DND-41 (cell line): ENCODE measurements around the gene POTEG.
"Not testable (repeated sequence)": the region's sequence is repeated elsewhere in the genome, so short reads cannot be mapped to it uniquely, and the experiment has no call there.

Experiments
- ATAC-seq: fragments of 200-7000 bp; cut with Tn5 transposase; 3 replicates; pipeline ENCODE4 v1.9.1; 2021; ENCODE audit warnings: low read depth; ENCODE audit not compliant: insufficient read depth
- DNase-seq: peaks from one replicate; pipeline ENCODE4 v3.0.0-alpha.2; 2020
- H2AFZ ChIP-seq: 2 replicates; pipeline ENCODE4 v1.6.0; 2012; ENCODE audit warnings: low read depth, low read length
- H3K27ac ChIP-seq: 2 replicates; pipeline ENCODE4 v1.5.1; 2012; ENCODE audit warnings: low read length, inconsistent platforms
- H3K27me3 ChIP-seq: fragments of 200-600 bp; sonication (generic); 2 replicates; pipeline ENCODE4 v1.6.0; 2012; ENCODE audit warnings: low read length, mild to moderate bottlenecking, inconsistent platforms; ENCODE audit not compliant: insufficient read depth, poor library complexity
- H3K36me3 ChIP-seq: 2 replicates; pipeline ENCODE4 v1.5.1; 2012; ENCODE audit warnings: low read length, inconsistent platforms; ENCODE audit not compliant: insufficient read depth
- H3K4me1 ChIP-seq: 2 replicates; pipeline ENCODE4 v1.5.1; 2012; ENCODE audit warnings: mild to moderate bottlenecking, low read length; ENCODE audit not compliant: insufficient read depth
- H3K4me2 ChIP-seq: 2 replicates; pipeline ENCODE4 v1.6.0; 2012; ENCODE audit warnings: mild to moderate bottlenecking, moderate library complexity, low read length, inconsistent platforms; ENCODE audit not compliant: insufficient read depth
- H3K4me3 ChIP-seq, 2 experiments: fragments of 200-600 bp in 1 of 2; shearing (Covaris generic) in 1 of 2; 2 replicates each; pipeline ENCODE4 v1.5.1; 2012 to 2016; ENCODE audit warnings: inconsistent platforms in 2 of 2, low read length in 2 of 2, mild to moderate bottlenecking in 2 of 2, low read depth in 1 of 2, moderate library complexity in 1 of 2
- H3K79me2 ChIP-seq: 2 replicates; pipeline ENCODE4 v1.6.0; 2012; ENCODE audit warnings: low read length, inconsistent platforms; ENCODE audit not compliant: insufficient read depth
- H3K9ac ChIP-seq: 2 replicates; pipeline ENCODE4 v1.6.0; 2012; ENCODE audit warnings: low read depth, mild to moderate bottlenecking, inconsistent platforms, low read length, moderate library complexity
- H3K9me3 ChIP-seq: 2 replicates; pipeline ENCODE4 v1.5.1; 2012; ENCODE audit warnings: low read length, moderate library complexity, mild to moderate bottlenecking, inconsistent platforms; ENCODE audit not compliant: insufficient read depth, severe bottlenecking
- H4K20me1 ChIP-seq: 2 replicates; pipeline ENCODE4 v1.6.0; 2012; ENCODE audit warnings: low read length; ENCODE audit not compliant: insufficient read depth

The POTEG gene

GRCh38 chr14:19388741-19389140 is 45.4 kb downstream of the POTEG start:
- not testable (repeated sequence) for H3K4me1 ChIP-seq, H3K9ac ChIP-seq, H2AFZ ChIP-seq, H3K4me3 ChIP-seq, H3K79me2 ChIP-seq, DNase-seq, ATAC-seq, H3K27ac ChIP-seq, H3K27me3 ChIP-seq, H3K9me3 ChIP-seq, H3K4me2 ChIP-seq, H4K20me1 ChIP-seq, H3K36me3 ChIP-seq

GRCh38 chr14:19386996-19387395 is 47.1 kb downstream of the POTEG start:
- ATAC-seq, H3K9ac ChIP-seq, H4K20me1 ChIP-seq, H3K36me3 ChIP-seq, H3K4me3 ChIP-seq, H3K4me1 ChIP-seq, H2AFZ ChIP-seq, H3K4me2 ChIP-seq, H3K27me3 ChIP-seq, H3K9me3 ChIP-seq, H3K79me2 ChIP-seq, DNase-seq, H3K27ac ChIP-seq: not testable (repeated sequence)

GRCh38 chr14:19386309-19386708 is 47.8 kb downstream of the POTEG start:
- not testable (repeated sequence) for H2AFZ ChIP-seq, DNase-seq, H3K79me2 ChIP-seq, H3K27ac ChIP-seq, H3K9me3 ChIP-seq, H3K36me3 ChIP-seq, H4K20me1 ChIP-seq, H3K4me2 ChIP-seq, H3K9ac ChIP-seq, H3K27me3 ChIP-seq, H3K4me1 ChIP-seq, H3K4me3 ChIP-seq, ATAC-seq

- not testable (repeated sequence) for H3K4me3 ChIP-seq, H2AFZ ChIP-seq, ATAC-seq, H3K4me2 ChIP-seq, H3K9ac ChIP-seq, DNase-seq, H3K36me3 ChIP-seq, H3K27me3 ChIP-seq, H3K27ac ChIP-seq, H3K9me3 ChIP-seq, H3K79me2 ChIP-seq, H3K4me1 ChIP-seq, H4K20me1 ChIP-seq
Measured at GRCh38 chr14:19384088-19384781, 49.9 kb downstream of the POTEG start.

GRCh38 chr14:19383008-19383584 is 51.0 kb downstream of the POTEG start:
- not testable (repeated sequence) for ATAC-seq, H3K9ac ChIP-seq, H3K4me3 ChIP-seq, DNase-seq, H2AFZ ChIP-seq, H3K4me1 ChIP-seq, H3K27me3 ChIP-seq, H3K4me2 ChIP-seq, H3K27ac ChIP-seq, H4K20me1 ChIP-seq, H3K9me3 ChIP-seq, H3K36me3 ChIP-seq, H3K79me2 ChIP-seq

GRCh38 chr14:19380137-19380536 is 54.0 kb downstream of the POTEG start:
- not testable (repeated sequence) for H3K27me3 ChIP-seq, H3K4me2 ChIP-seq, DNase-seq, H3K4me3 ChIP-seq, H3K36me3 ChIP-seq, H3K27ac ChIP-seq, ATAC-seq, H4K20me1 ChIP-seq, H3K9ac ChIP-seq, H3K9me3 ChIP-seq, H3K79me2 ChIP-seq, H2AFZ ChIP-seq, H3K4me1 ChIP-seq

- H3K79me2 ChIP-seq, DNase-seq, H3K4me2 ChIP-seq, H3K4me3 ChIP-seq, H3K36me3 ChIP-seq, H2AFZ ChIP-seq, H3K27ac ChIP-seq, H3K9ac ChIP-seq, ATAC-seq, H3K27me3 ChIP-seq, H3K4me1 ChIP-seq, H4K20me1 ChIP-seq, H3K9me3 ChIP-seq: not testable (repeated sequence)
Measured at GRCh38 chr14:19374451-19374903, 59.7 kb downstream of the POTEG start.

- not testable (repeated sequence) for H3K27ac ChIP-seq, H3K36me3 ChIP-seq, ATAC-seq, H4K20me1 ChIP-seq, H3K79me2 ChIP-seq, H3K9me3 ChIP-seq, H3K4me1 ChIP-seq, H3K27me3 ChIP-seq, H3K4me2 ChIP-seq, H3K9ac ChIP-seq, H2AFZ ChIP-seq, DNase-seq, H3K4me3 ChIP-seq
Measured at GRCh38 chr14:19372813-19373500, 61.2 kb downstream of the POTEG start.
